Measurements from ENCODE around the gene A1CF. TPM values are rescaled to one million over a fixed set of nuclear protein-coding genes. Genes with fewer than 3 reads are reported as not detected.
"Not testable (repeated sequence)": the region's sequence is repeated elsewhere in the genome, so short reads cannot be mapped to it uniquely, and the experiment has no call there.

The A1CF gene
- total and polyA plus RNA-seq, 2 of the 8 experiments (the other 6 are each of a cell fraction or from before 2014, with no cell fraction given), result not detected

DNA sequence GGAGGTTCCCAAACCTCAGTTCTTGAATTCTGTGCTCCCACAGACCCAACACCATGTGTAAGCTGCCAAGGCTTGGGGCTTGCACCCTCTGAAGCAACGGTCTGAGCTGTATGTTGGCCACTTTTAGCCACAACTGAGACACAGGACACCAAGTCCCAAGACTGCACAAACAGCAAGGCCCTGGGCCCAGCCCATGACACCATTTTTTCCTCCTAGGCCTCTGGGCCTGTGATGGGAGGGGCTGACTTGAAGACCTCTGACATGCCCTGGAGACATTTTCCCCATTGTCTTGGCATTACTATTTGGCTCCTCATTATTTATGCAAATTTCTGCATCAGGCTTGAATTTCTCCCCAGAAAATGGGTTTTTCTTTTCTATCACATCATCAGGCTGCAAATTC, 38.0 kb upstream of the A1CF start:
- FAIRE-seq; H2BK120ac ChIP-seq (replicated peaks; ENCODE audit: low read depth, low read length); H3K23ac ChIP-seq (ENCODE audit: insufficient read length); DNase-seq (ENCODE audit: low read depth in 1 of 2, low spot score in 2 of 2); H3K9ac ChIP-seq (replicated peaks in 1 of 4; ENCODE audit: extremely low read depth in 1 of 4, low read depth in 3 of 4, low read length in 3 of 4); H2BK5ac ChIP-seq (ENCODE audit: low read depth, low read length); H3K4me2 ChIP-seq (ENCODE audit: insufficient read depth in 1 of 2, low read depth in 2 of 2, low read length in 2 of 2); H2AFZ ChIP-seq (ENCODE audit: low read length); H2BK12ac ChIP-seq (ENCODE audit: low read depth, low read length); POLR2A ChIA-PET (ENCODE audit: partially characterized antibody); H3K56ac ChIP-seq (replicated peaks; ENCODE audit: insufficient read length, low read depth, low read length); H2BK20ac ChIP-seq (ENCODE audit: low read length); H3K23me2 ChIP-seq (ENCODE audit: low read depth, low read length); H3K18ac ChIP-seq (ENCODE audit: extremely low read depth, low read length); H4K8ac ChIP-seq (ENCODE audit: extremely low read depth, insufficient read depth, low read length); H3K14ac ChIP-seq (ENCODE audit: insufficient read length); H2BK15ac ChIP-seq (ENCODE audit: low read length); H3K27ac ChIP-seq (ENCODE audit: low read depth, low read length); H4K5ac ChIP-seq (ENCODE audit: insufficient read length, low read depth, low read length); H3K4ac ChIP-seq (replicated peaks; ENCODE audit: insufficient read length, low read depth, low read length); H3K4me1 ChIP-seq (replicated peaks in 1 of 4; ENCODE audit: control insufficient read depth in 3 of 4, insufficient read depth in 4 of 4, low read length in 3 of 4); H3K79me1 ChIP-seq (ENCODE audit: low read depth, low read length); CTCF ChIA-PET (ENCODE audit: partially characterized antibody); H3K4me3 ChIP-seq (ENCODE audit: extremely low read depth in 1 of 4, insufficient read depth in 2 of 4, low read depth in 3 of 4, low read length in 4 of 4); H4K91ac ChIP-seq (replicated peaks; ENCODE audit: insufficient read length, low read length); H2AK5ac ChIP-seq (ENCODE audit: low read depth, low read length); H4K20me1 ChIP-seq (replicated peaks in 1 of 2; ENCODE audit: control insufficient read depth in 1 of 2, insufficient read depth in 2 of 2, low read length in 2 of 2); H3K27me3 ChIP-seq (replicated peaks in 1 of 4; ENCODE audit: control insufficient read depth in 3 of 4, extremely low read depth in 1 of 4, insufficient read depth in 3 of 4, low read length in 3 of 4); H3K79me2 ChIP-seq (ENCODE audit: control insufficient read depth in 1 of 2, insufficient read depth in 2 of 2, low read length in 2 of 2); H3K36me3 ChIP-seq (ENCODE audit: control insufficient read depth in 2 of 4, insufficient read depth in 4 of 4, low read length in 3 of 4): not testable (repeated sequence)
- H3K9me3 ChIP-seq (ENCODE audit: insufficient read depth in 2 of 2, low read depth in 1 of 2, low read length in 1 of 2), result peaks cover 14 to 19% of the 10 kb centered on the region in 2 experiments
- 89% methylated on average over 1 of the region's 1 CpG; no CpG with 5 or more reads in 1 of the 2 experiments for WGBS, 2 experiments (ENCODE audit: extremely low coverage in 1 of 2, insufficient coverage in 1 of 2, insufficient read length in 1 of 2, insufficient replicate concordance in 2 of 2, low coverage in 1 of 2, low lambda C conversion rate in 2 of 2, missing lambda C conversion rate in 1 of 2)
